ENCODE data around the gene SLU7.

SLU7 gene

GRCh38 chr5:160420331-160420610 is 1.4 kb upstream of the SLU7 start:
- no peak for TF ChIP-seq FOXP2 (optimal IDR thresholded peaks at IDR 0.05; ENCODE audit: borderline replicate concordance, extremely low read depth, extremely low read length, insufficient read depth)
- TF ChIP-seq TAF1 (IDR thresholded peaks at IDR 0.05; ENCODE audit: borderline replicate concordance, insufficient read depth, low read length): no peak

- TF ChIP-seq TAF1 (IDR thresholded peaks at IDR 0.05; ENCODE audit: borderline replicate concordance, insufficient read depth, low read length) (no peak), POLR2AphosphoS5 (IDR thresholded peaks at IDR 0.05; ENCODE audit: low read depth, low read length) (no peak), REST (IDR thresholded peaks at IDR 0.05; ENCODE audit: insufficient read depth in 1 of 2, low read depth in 2 of 2, low read length in 2 of 2) (no peak), SIN3A (IDR thresholded peaks at IDR 0.05; ENCODE audit: borderline replicate concordance, insufficient read depth, low read length) (no peak), FOXP2 (optimal IDR thresholded peaks at IDR 0.05; ENCODE audit: borderline replicate concordance, extremely low read depth, extremely low read length, insufficient read depth) (no peak)
Observed at GRCh38 chr5:160419458-160420330, 813 bp upstream of the SLU7 start.

- peak; percentile 96 for TF ChIP-seq POLR2AphosphoS5 (IDR thresholded peaks at IDR 0.05; ENCODE audit: low read depth, low read length)
- no peak for TF ChIP-seq REST (IDR thresholded peaks at IDR 0.05; ENCODE audit: insufficient read depth in 1 of 2, low read depth in 2 of 2, low read length in 2 of 2)
- 0 out of 2 replicates have a peak, but pooled peaks have one; percentile 9 for TF ChIP-seq SIN3A (IDR thresholded peaks at IDR 0.05; ENCODE audit: borderline replicate concordance, insufficient read depth, low read length)
- TF ChIP-seq TAF1 (IDR thresholded peaks at IDR 0.05; ENCODE audit: borderline replicate concordance, insufficient read depth, low read length): peak; percentile 52; the same call in 1 of the 2 replicates
- no peak for TF ChIP-seq FOXP2 (optimal IDR thresholded peaks at IDR 0.05; ENCODE audit: borderline replicate concordance, extremely low read depth, extremely low read length, insufficient read depth)
Observed at GRCh38 chr5:160399402-160400353, 19.2 kb downstream of the SLU7 start, which contains the start of gene FAM200C. TSS of gene FAM200C (minus strand) at chr5:160400054. CDS start at chr5:160395490, 4,564 bp downstream.

- TF ChIP-seq FOXP2 (optimal IDR thresholded peaks at IDR 0.05; ENCODE audit: borderline replicate concordance, extremely low read depth, extremely low read length, insufficient read depth) (no peak), SIN3A (IDR thresholded peaks at IDR 0.05; ENCODE audit: borderline replicate concordance, insufficient read depth, low read length) (no peak)
Observed at GRCh38 chr5:160398806-160399205, 20.1 kb downstream of the SLU7 start.

GRCh38 chr5:160397492-160397891 is 21.4 kb downstream of the SLU7 start:
- no peak for TF ChIP-seq TAF1 (IDR thresholded peaks at IDR 0.05; ENCODE audit: borderline replicate concordance, insufficient read depth, low read length)
- no peak for TF ChIP-seq REST (IDR thresholded peaks at IDR 0.05; ENCODE audit: insufficient read depth in 1 of 2, low read depth in 2 of 2, low read length in 2 of 2)
- no peak for TF ChIP-seq POLR2AphosphoS5 (IDR thresholded peaks at IDR 0.05; ENCODE audit: low read depth, low read length)
- TF ChIP-seq SIN3A (IDR thresholded peaks at IDR 0.05; ENCODE audit: borderline replicate concordance, insufficient read depth, low read length): no peak
- TF ChIP-seq FOXP2 (optimal IDR thresholded peaks at IDR 0.05; ENCODE audit: borderline replicate concordance, extremely low read depth, extremely low read length, insufficient read depth): no peak
